Tibial nerve (tissue), 4 donors: ENCODE data around the gene ARFRP1.

Experiments
- EP300 ChIP-seq, 2 donors: sonication (generic); formaldehyde crosslinking; IDR thresholded peaks; one replicate each; pipeline ENCODE4 v1.6.1; 2017; ENCODE audit warnings: antibody characterized with exemption in 2 of 2, mild to moderate bottlenecking in 1 of 2
- POLR2A ChIP-seq, 2 donors: fragments of 450-650 bp; IDR thresholded peaks; one replicate each; pipeline ENCODE4 v1.6.1; 2017; ENCODE audit warnings: antibody characterized with exemption in 2 of 2, mild to moderate bottlenecking in 2 of 2, moderate library complexity in 2 of 2
- TF ChIP-seq, protein P1 (sequence below), 5 experiments: fragments of 200-600 bp in 3 of 5; fragments of 450-650 bp in 2 of 5; sonication (generic) in 3 of 5; IDR thresholded peaks; one replicate each; pipeline ENCODE4 v1.5.1; 2016 to 2019; ENCODE audit warnings: antibody characterized with exemption in 5 of 5, mild to moderate bottlenecking in 3 of 5, moderate library complexity in 2 of 5

DNA sequence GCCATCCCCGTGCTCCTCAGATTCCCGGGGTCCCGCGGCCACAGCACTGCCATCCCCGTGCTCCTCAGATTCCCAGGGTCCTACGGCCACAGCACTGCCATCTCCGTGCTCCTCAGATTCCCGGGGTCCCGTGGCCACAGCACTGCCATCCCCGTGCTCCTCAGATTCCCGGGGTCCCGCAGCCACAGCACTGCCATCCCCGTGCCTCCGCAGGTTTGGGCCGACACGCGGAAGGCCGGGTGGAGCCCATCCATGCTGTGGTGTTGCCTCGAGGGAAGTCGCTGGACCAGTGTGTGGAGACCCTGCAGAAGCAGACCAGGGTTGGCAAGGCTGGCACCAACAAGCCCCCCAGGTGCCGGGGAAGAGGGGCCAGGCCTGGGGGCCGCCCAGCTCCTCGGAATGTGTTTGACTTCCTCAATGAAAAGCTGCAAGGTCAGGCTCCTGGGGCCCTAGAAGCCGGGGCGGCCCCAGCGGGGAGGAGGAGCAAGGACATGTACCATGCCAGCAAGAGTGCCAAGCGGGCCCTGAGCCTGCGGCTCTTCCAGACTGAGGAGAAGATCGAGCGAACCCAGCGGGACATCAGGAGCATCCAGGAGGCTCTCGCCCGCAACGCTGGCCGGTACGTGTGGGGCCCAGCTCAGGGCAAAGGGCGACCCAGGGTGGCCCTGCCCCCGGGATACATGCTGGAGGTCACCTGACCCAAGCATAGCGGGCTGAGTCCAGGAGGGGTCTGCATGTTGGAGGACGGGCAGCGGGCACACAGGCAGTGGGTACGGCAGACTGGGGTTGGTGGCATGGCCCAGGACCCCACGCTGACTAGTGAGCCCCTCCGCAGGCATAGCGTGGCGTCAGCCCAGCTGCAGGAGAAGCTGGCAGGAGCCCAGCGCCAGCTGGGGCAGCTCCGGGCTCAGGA is 27.4 kb upstream of the ARFRP1 start:
- TF ChIP-seq, protein P1, sequence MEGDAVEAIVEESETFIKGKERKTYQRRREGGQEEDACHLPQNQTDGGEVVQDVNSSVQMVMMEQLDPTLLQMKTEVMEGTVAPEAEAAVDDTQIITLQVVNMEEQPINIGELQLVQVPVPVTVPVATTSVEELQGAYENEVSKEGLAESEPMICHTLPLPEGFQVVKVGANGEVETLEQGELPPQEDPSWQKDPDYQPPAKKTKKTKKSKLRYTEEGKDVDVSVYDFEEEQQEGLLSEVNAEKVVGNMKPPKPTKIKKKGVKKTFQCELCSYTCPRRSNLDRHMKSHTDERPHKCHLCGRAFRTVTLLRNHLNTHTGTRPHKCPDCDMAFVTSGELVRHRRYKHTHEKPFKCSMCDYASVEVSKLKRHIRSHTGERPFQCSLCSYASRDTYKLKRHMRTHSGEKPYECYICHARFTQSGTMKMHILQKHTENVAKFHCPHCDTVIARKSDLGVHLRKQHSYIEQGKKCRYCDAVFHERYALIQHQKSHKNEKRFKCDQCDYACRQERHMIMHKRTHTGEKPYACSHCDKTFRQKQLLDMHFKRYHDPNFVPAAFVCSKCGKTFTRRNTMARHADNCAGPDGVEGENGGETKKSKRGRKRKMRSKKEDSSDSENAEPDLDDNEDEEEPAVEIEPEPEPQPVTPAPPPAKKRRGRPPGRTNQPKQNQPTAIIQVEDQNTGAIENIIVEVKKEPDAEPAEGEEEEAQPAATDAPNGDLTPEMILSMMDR (IDR thresholded peaks at IDR 0.05), result no peak
- no peak for TF ChIP-seq POLR2A (IDR thresholded peaks at IDR 0.05)
- no peak for TF ChIP-seq EP300 (IDR thresholded peaks at IDR 0.05)
